ENCODE results near the gene CLEC5A.

Gene CLEC5A

GRCh38 chr7:141979568-141979967, 32.8 kb upstream of the CLEC5A start:
- TF ChIP-seq CTCF (conservative IDR thresholded peaks at IDR 0.05) (no peak), ZFX (IDR thresholded peaks at IDR 0.05) (no peak)
- no peak overlapping the region for H3K27ac ChIP-seq

- no peak overlapping the region for H3K27ac ChIP-seq
- TF ChIP-seq ZFX (IDR thresholded peaks at IDR 0.05) (no peak), CTCF (conservative IDR thresholded peaks at IDR 0.05) (no peak)
These were observed 31.6 kb upstream of the CLEC5A start for GRCh38 chr7:141978351-141978750.

GRCh38 chr7:141976524-141977245, 29.9 kb upstream of the CLEC5A start:
- no peak overlapping the region for H3K27ac ChIP-seq
- TF ChIP-seq CTCF (conservative IDR thresholded peaks at IDR 0.05): peak; percentile 78
- no peak for TF ChIP-seq ZFX (IDR thresholded peaks at IDR 0.05)

GRCh38 chr7:141975806-141976523, 29.2 kb upstream of the CLEC5A start:
- H3K27ac ChIP-seq: no peak overlapping the region
- TF ChIP-seq ZFX (IDR thresholded peaks at IDR 0.05) (no peak), CTCF (conservative IDR thresholded peaks at IDR 0.05) (peak; percentile 99)

GRCh38 chr7:141974831-141975230, 28.1 kb upstream of the CLEC5A start:
- no peak overlapping the region for H3K27ac ChIP-seq
- TF ChIP-seq CTCF (conservative IDR thresholded peaks at IDR 0.05) (peak; percentile 51), ZFX (IDR thresholded peaks at IDR 0.05) (no peak)

GRCh38 chr7:141973673-141974072, 26.9 kb upstream of the CLEC5A start, which contains the start of gene TAS2R38:
Gene TAS2R38, minus strand, starts transcription at chr7:141973773. Its CDS starts 84 bp downstream, at chr7:141973689.
- TF ChIP-seq ZFX (IDR thresholded peaks at IDR 0.05) (no peak), CTCF (conservative IDR thresholded peaks at IDR 0.05) (no peak)
- H3K27ac ChIP-seq: no peak within 1 kb of the TSS
